PC-9 (cell line): ENCODE results near the gene PCSK5. TPM values are rescaled to one million over a fixed set of nuclear protein-coding genes. Genes with fewer than 3 reads are reported as not detected.
A peak's percentile ranks its signal among the peaks of the same experiment; 100 is the strongest.

Source experiments
- BruUV-seq: library from RNA; stranded (reverse); fragments of 400-500 nt; replicated peaks from 2 replicates; lab custom pipeline; 2021; lab: Mats Ljungman, UMichigan
- CTCF ChIA-PET: fragments of 300-600 bp; sonication (Branson Sonifier 250); formaldehyde crosslinking; loops from one replicate; lab custom pipeline; 2022; ENCODE audit warnings: antibody characterized with exemption; lab: Charles Lee
- POLR2A ChIA-PET: fragments of 300-600 bp; sonication (Branson Sonifier 250); formaldehyde crosslinking; loops from one replicate; lab custom pipeline; 2022; ENCODE audit warnings: antibody characterized with exemption; ENCODE audit not compliant: unreplicated experiment; lab: Charles Lee
- DNase-seq, 2 experiments: peaks; one replicate each; pipeline versions ENCODE4 v3.0.0 to v3.0.0-alpha.2; 2015 to 2022; ENCODE audit warnings: mixed read lengths in 1 of 2
- H2AFZ ChIP-seq: fragments of 200-600 bp; sonication (generic); 2 replicates; pipeline ENCODE4 v1.8.1; 2017; ENCODE audit warnings: antibody characterized with exemption
- H3F3A ChIP-seq: fragments of 200-600 bp; sonication (generic); 2 replicates; pipeline ENCODE4 v1.8.1; 2017; ENCODE audit warnings: antibody characterized with exemption, mild to moderate bottlenecking, low read depth; ENCODE audit not compliant: insufficient read depth
- H3K27ac ChIP-seq: fragments of 200-600 bp; sonication (generic); 2 replicates; pipeline ENCODE4 v1.6.1; 2016; ENCODE audit warnings: mixed run types
- H3K27me3 ChIP-seq: fragments of 200-600 bp; sonication (generic); 2 replicates; pipeline ENCODE4 v1.6.1; 2016; ENCODE audit warnings: low read depth, mixed run types; ENCODE audit not compliant: insufficient read depth
- H3K36me3 ChIP-seq: fragments of 200-600 bp; sonication (generic); 2 replicates; pipeline ENCODE4 v1.6.1; 2016; ENCODE audit warnings: low read depth, mixed run types
- H3K4me1 ChIP-seq: fragments of 200-600 bp; sonication (generic); replicated peaks from 2 replicates; pipeline ENCODE4 v1.6.1; 2016; ENCODE audit warnings: mixed run types; ENCODE audit not compliant: insufficient read depth
- H3K4me2 ChIP-seq: fragments of 200-600 bp; sonication (generic); 2 replicates; pipeline ENCODE4 v1.6.1; 2017; ENCODE audit warnings: mixed run types
- H3K4me3 ChIP-seq: fragments of 200-600 bp; sonication (generic); 2 replicates; pipeline ENCODE4 v1.6.1; 2016; ENCODE audit warnings: mixed run types
- H3K79me2 ChIP-seq: fragments of 200-600 bp; sonication (generic); 2 replicates; pipeline ENCODE4 v1.6.1; 2017; ENCODE audit warnings: low read depth, mixed run types
- H3K9me2 ChIP-seq: fragments of 200-600 bp; sonication (generic); 2 replicates; pipeline ENCODE4 v1.8.1; 2017; ENCODE audit warnings: mild to moderate bottlenecking; ENCODE audit not compliant: insufficient read depth
- H3K9me3 ChIP-seq: fragments of 200-600 bp; sonication (generic); 2 replicates; pipeline ENCODE4 v1.8.1; 2016; ENCODE audit warnings: low read depth; ENCODE audit not compliant: insufficient read depth
- H4K20me1 ChIP-seq: fragments of 200-600 bp; sonication (generic); 2 replicates; pipeline ENCODE4 v1.8.1; 2017; ENCODE audit not compliant: insufficient read depth
- EZH2 ChIP-seq: fragments of 200-600 bp; sonication (generic); IDR thresholded peaks from 2 replicates; pipeline ENCODE4 v1.8.0; 2017; ENCODE audit warnings: antibody characterized with exemption, low read depth
- intact Hi-C: fragments of 100-400 bp; cut with micrococcal nuclease; formaldehyde crosslinking; loops from one replicate; pipeline ENCODE4 v1.10.0; 2022; ENCODE audit not compliant: unreplicated experiment
- total RNA-seq: library from RNA; stranded (reverse); gene quantifications from 2 replicates; pipeline ENCODE4 v1.2.3, GENCODE V29; 2021
- TF ChIP-seq, protein P1 (sequence below): fragments of 200-600 bp; sonication (generic); conservative IDR thresholded peaks from 2 replicates; pipeline ENCODE4 v1.6.1; 2017; ENCODE audit warnings: mixed run types, antibody characterized with exemption, mild to moderate bottlenecking, moderate library complexity

Gene PCSK5
- total RNA-seq, 1 experiment from 2014 or later = 8.2 TPM

- H3F3A ChIP-seq = peaks cover 19% of the 10 kb centered on the region; the same call in 1 of the 2 replicates
- H3K27me3 ChIP-seq = no peaks in the 10 kb centered on the region
- TF ChIP-seq EZH2 = no peak
- TF ChIP-seq, protein P1, sequence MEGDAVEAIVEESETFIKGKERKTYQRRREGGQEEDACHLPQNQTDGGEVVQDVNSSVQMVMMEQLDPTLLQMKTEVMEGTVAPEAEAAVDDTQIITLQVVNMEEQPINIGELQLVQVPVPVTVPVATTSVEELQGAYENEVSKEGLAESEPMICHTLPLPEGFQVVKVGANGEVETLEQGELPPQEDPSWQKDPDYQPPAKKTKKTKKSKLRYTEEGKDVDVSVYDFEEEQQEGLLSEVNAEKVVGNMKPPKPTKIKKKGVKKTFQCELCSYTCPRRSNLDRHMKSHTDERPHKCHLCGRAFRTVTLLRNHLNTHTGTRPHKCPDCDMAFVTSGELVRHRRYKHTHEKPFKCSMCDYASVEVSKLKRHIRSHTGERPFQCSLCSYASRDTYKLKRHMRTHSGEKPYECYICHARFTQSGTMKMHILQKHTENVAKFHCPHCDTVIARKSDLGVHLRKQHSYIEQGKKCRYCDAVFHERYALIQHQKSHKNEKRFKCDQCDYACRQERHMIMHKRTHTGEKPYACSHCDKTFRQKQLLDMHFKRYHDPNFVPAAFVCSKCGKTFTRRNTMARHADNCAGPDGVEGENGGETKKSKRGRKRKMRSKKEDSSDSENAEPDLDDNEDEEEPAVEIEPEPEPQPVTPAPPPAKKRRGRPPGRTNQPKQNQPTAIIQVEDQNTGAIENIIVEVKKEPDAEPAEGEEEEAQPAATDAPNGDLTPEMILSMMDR = no peak
- peak overlapping the region; percentile 53 for H3K27ac ChIP-seq
- POLR2A ChIA-PET = no interaction called here
- peaks cover 66% of the 10 kb centered on the region for H3K79me2 ChIP-seq
- no peaks in the 10 kb centered on the region for H3K36me3 ChIP-seq
- no TSS peak for BruUV-seq
- H3K9me3 ChIP-seq = no peaks in the 10 kb centered on the region
- peaks cover 28% of the 10 kb centered on the region for H3K4me1 ChIP-seq
- H3K4me2 ChIP-seq = peak overlapping the region; percentile 49
- no peaks in the 10 kb centered on the region; the same call in 1 of the 2 replicates for H3K9me2 ChIP-seq
- intact Hi-C loops = loop anchor here (1.0 kb wide), 1 partner anchor 45 kb away; no protein-coding TSS in a partner anchor
- no peaks in the 10 kb centered on the region for H4K20me1 ChIP-seq
- H3K4me3 ChIP-seq = no peak overlapping the region
- CTCF ChIA-PET = no interaction called here
- peak in 1 of 2 experiments; percentile 56 for DNase-seq
- H2AFZ ChIP-seq = no peak overlapping the region
Observed at GRCh38 chr9:75918909-75919308, 28.4 kb downstream of the PCSK5 start.

DNA sequence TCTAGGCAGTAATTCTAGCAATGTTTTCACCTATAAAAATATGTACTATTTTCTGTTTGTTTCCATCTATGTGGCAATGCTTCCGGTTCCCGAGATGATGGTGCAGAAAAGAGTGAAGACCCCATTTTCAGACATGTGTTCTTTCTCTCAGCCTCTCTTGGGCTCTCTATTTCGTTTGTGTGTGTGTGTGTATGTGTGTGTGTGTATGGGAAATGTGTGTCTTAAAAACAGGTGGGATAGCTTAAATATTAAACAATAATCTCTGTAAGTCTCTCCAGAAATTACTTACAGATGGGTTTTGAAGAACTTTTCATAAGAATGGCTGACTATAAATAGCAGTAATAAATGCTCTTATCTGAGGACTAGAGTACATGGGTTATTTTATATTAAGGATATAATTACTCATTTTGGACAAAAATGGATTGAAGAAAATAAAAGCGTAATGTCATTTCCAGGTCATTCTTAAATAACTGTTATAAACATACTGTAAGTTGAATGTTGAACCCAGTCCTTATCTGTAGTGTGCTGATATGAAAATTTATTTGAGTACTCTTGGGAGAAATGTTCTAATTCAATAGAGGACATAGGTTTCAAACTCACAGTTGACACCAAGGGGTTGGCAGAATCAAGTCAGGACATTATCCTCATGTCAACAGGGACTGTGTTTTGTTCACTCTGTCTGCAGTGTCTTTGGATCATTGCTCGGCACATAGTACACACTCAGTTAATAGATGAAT is 31.1 kb downstream of the PCSK5 start:
- TF ChIP-seq, protein P1 = no peak
- no peak for TF ChIP-seq EZH2
- no peaks in the 10 kb centered on the region for H3K9me3 ChIP-seq
- H2AFZ ChIP-seq = no peak overlapping the region
- BruUV-seq = no TSS peak
- intact Hi-C loops = no loop called here
- ChIA-PET CTCF (no interaction called here), POLR2A (no interaction called here)
- no peaks in the 10 kb centered on the region for H3K9me2 ChIP-seq
- peaks cover 70% of the 10 kb centered on the region for H3K79me2 ChIP-seq
- no peak overlapping the region for H3K27ac ChIP-seq
- no peak overlapping the region for H3K4me2 ChIP-seq
- peaks cover 19% of the 10 kb centered on the region; the same call in 1 of the 2 replicates for H3F3A ChIP-seq
- H3K36me3 ChIP-seq = no peaks in the 10 kb centered on the region
- H3K27me3 ChIP-seq = no peaks in the 10 kb centered on the region
- no peak for DNase-seq
- no peaks in the 10 kb centered on the region for H4K20me1 ChIP-seq
- no peak overlapping the region for H3K4me3 ChIP-seq
- H3K4me1 ChIP-seq = peaks cover 32% of the 10 kb centered on the region

DNA sequence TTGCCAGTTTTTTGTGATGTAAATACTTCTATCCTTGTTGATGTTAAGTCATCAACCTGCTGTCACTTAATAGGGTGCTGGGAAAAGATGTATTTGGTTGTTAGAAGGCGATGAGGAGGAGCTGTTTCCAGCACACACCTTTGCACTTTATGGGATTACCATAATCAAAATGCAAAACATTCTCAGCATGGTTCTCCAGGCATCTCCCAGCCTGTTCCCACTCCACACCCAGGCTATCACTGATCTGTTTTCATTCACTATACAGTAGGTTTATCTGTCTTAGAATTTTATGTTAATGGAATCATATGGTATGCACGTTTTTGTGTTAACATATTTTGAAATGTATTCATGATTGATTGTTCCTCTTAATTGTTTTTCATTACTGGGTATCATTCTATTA is 35.9 kb downstream of the PCSK5 start:
- H3K36me3 ChIP-seq = no peaks in the 10 kb centered on the region
- TF ChIP-seq EZH2 = no peak
- TF ChIP-seq, protein P1 = no peak
- peaks cover under 1% of the 10 kb centered on the region; the same call in 1 of the 2 replicates for H3K9me3 ChIP-seq
- no peak overlapping the region for H3K4me2 ChIP-seq
- no peaks in the 10 kb centered on the region for H4K20me1 ChIP-seq
- no peak for DNase-seq
- H3K4me1 ChIP-seq = peaks cover 29% of the 10 kb centered on the region
- no TSS peak for BruUV-seq
- no peaks in the 10 kb centered on the region for H3K9me2 ChIP-seq
- H2AFZ ChIP-seq = no peak overlapping the region
- peaks cover 57% of the 10 kb centered on the region for H3K79me2 ChIP-seq
- CTCF ChIA-PET = no interaction called here
- H3K27ac ChIP-seq = no peak overlapping the region
- peaks cover 19% of the 10 kb centered on the region; the same call in 1 of the 2 replicates for H3F3A ChIP-seq
- intact Hi-C loops = no loop called here
- POLR2A ChIA-PET = no interaction called here
- H3K4me3 ChIP-seq = no peak overlapping the region
- H3K27me3 ChIP-seq = no peaks in the 10 kb centered on the region
